HG03095 (cell line): ENCODE measurements around the gene IL2RA.
A peak's percentile ranks its signal among the peaks of the same experiment; 100 is the strongest.

Experiments used
- ATAC-seq: cut with Tn5 transposase; IDR thresholded peaks from one replicate; pipeline ENCODE4 v1.9.1; 2021; ENCODE audit warnings: moderate library complexity; ENCODE audit not compliant: unreplicated experiment

Gene IL2RA

GRCh38 chr10:6061056-6061455 is 1.1 kb downstream of the IL2RA start:
- ATAC-seq, result no peak

- no peak for ATAC-seq
These were observed 2.7 kb downstream of the IL2RA start for GRCh38 chr10:6059506-6059905.

GRCh38 chr10:6058682-6059475 is 3.3 kb downstream of the IL2RA start:
- no peak for ATAC-seq

GRCh38 chr10:6056411-6057135 is 5.6 kb downstream of the IL2RA start:
- ATAC-seq, result no peak

- no peak for ATAC-seq
These were observed 6.2 kb downstream of the IL2RA start for GRCh38 chr10:6055929-6056328.

GRCh38 chr10:6054884-6055283 is 7.3 kb downstream of the IL2RA start:
- ATAC-seq, result no peak

- no peak for ATAC-seq
These were observed 8.1 kb downstream of the IL2RA start for GRCh38 chr10:6053816-6054631.

GRCh38 chr10:6053303-6053702 is 8.9 kb downstream of the IL2RA start:
- no peak for ATAC-seq

GRCh38 chr10:6052247-6053221 is 9.6 kb downstream of the IL2RA start:
- no peak for ATAC-seq

GRCh38 chr10:6050801-6051445 is 11.2 kb downstream of the IL2RA start:
- peak; percentile 74 for ATAC-seq

GRCh38 chr10:6049031-6049400 is 13.2 kb downstream of the IL2RA start:
- ATAC-seq, result no peak

GRCh38 chr10:6048281-6049030 is 13.7 kb downstream of the IL2RA start:
- no peak for ATAC-seq

- no peak for ATAC-seq
These were observed 14.3 kb downstream of the IL2RA start for GRCh38 chr10:6047847-6048246.

GRCh38 chr10:6046773-6047611 is 15.2 kb downstream of the IL2RA start:
- no peak for ATAC-seq

- ATAC-seq, result no peak
These were observed 16.0 kb downstream of the IL2RA start for GRCh38 chr10:6045878-6046772.

- no peak for ATAC-seq
These were observed 16.8 kb downstream of the IL2RA start for GRCh38 chr10:6045314-6045848.

- ATAC-seq, result no peak
These were observed 17.3 kb downstream of the IL2RA start for GRCh38 chr10:6044751-6045313.
